Left lobe of liver (tissue), 2 donors: ENCODE results near the gene WDR18. TPM values are rescaled to one million over a fixed set of nuclear protein-coding genes. Genes with fewer than 3 reads are reported as not detected.
A peak's percentile ranks its signal among the peaks of the same experiment; 100 is the strongest.

Source experiments
- ATAC-seq: fragments of 200-7000 bp; cut with Tn5 transposase; one replicate; pipeline ENCODE4 v1.9.1; 2020; ENCODE audit warnings: mild to moderate bottlenecking, moderate library complexity
- DNase-seq: peaks from one replicate; pipeline ENCODE4 v3.0.0-alpha.2; 2020; ENCODE audit warnings: low spot score
- total RNA-seq: library from RNA; stranded (reverse); gene quantifications from one replicate; pipeline ENCODE4 v1.2.1, GENCODE V29; 2021
- donor health status: DM: no; HTN: no; CAD: no; lungs with moderate emphysema.
- donor health status: DM: no; HTN: yes; CAD: no.

WDR18 gene
- total RNA-seq, 1 donor from 2014 or later: 34.7 TPM

- no peak for DNase-seq
- no peak for ATAC-seq
Measured at GRCh38 chr19:990746-991145, 6.6 kb downstream of the WDR18 start.

GRCh38 chr19:991174-991931 is 7.2 kb downstream of the WDR18 start:
- ATAC-seq (peak; percentile 18), DNase-seq (no peak)

DNA sequence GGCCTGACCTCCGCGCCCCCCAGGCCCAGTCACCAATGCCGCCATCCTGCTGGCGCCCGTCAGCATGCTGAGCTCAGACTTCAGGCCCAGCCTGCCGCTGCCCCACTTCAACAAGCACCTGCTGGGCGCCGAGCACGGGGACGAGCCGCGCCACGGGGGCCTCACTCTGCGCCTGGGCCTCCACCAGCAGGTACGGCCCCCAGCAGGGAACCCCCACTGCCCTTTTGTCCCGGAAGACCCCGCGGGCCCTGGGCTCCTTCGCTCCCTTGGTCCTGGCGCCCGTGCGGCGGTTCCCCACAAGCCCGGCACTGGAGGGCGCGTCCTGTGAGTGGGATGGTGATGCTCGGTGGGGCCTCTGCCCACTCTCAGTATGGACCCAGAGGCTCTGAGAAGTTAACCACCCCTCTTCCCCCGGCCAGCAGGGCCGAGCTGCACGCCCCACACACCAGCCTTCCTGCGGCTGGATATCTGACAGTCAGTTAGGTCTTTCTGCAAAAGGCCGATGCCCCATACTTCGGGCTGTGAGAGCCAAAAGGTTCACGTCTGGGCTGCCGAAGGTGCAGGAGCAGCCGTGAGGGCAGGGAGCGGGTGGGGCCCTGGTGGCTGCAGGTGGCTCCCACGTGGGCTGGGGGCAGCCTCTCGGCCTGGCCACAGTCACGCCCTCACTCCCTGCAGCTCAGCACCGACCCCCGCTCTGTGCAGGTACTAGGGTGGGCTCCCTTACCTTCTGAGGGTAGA is 8.0 kb downstream of the WDR18 start:
- ATAC-seq (no peak), DNase-seq (peak; percentile 50)

DNA sequence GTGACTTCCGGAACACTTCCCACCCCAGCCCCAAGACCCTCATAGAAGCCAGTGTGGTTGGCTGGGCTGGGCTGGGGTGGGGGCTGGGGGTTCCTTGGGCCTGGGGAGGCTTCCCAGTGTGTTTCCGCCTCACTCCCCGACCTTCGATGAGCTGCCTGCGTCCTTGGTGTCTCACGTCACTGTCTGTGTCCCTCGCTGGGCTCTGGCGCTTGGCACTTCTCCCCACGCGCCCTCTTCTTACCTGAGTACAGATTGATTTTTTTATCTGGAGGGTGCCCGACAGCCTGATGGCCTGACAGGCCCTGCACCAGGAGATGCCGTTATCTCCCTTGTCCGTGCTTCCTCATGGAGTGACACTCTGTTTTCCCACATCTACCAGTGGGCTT is 8.5 kb downstream of the WDR18 start:
- ATAC-seq: peak; percentile 5

DNA sequence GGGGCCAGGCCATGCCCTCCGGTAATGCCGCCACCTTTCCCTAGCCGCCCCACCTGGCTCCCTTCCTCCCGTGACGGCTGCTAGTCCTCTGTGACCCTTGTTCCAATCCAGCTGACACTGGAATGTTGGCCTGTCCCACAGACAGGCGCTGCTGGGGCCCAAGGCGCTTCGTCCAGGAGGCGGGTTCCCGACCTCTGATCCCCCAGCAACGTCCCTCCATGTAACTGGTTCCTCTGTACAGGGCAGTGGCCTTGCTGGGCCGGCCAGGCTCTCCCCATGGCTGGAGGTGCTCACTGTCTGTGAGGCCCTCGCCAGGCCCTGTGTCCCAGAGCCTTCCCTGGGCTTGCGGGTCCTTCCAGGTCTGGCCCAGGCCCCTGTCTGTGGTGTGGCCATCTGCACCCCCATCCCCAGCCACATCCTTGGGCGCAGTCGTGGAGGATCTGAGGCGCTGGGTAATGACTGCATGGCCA is 9.3 kb downstream of the WDR18 start:
- peak; percentile 70 for ATAC-seq
- DNase-seq: peak; percentile 90

More for the DNA sequence above, 8.5 kb downstream of the WDR18 start:
- no peak for DNase-seq

GRCh38 chr19:993831-994393 is 9.8 kb downstream of the WDR18 start:
- ATAC-seq (peak; percentile 51), DNase-seq (peak; percentile 80)

DNA sequence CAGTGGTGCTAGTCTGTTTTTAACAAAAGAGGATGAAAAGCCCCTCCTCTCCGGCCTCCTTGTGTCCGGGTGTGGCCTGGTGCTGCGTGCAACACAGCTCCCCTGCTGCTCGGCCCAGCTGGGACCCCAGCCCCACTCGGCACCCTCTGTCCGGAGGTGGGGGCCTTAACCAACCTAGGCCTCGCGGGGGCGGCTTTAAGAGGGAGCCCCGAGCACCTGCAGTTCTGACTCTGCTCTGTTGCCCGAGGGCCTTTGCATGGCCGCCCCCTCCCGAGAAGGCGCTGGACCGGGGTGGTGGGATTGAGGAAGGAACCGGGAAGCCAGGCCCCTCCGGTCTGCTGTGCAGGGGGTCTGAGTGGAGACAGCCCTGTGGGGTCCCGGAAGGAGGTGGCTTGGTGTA is 10.4 kb downstream of the WDR18 start:
- ATAC-seq (no peak), DNase-seq (no peak)

DNA sequence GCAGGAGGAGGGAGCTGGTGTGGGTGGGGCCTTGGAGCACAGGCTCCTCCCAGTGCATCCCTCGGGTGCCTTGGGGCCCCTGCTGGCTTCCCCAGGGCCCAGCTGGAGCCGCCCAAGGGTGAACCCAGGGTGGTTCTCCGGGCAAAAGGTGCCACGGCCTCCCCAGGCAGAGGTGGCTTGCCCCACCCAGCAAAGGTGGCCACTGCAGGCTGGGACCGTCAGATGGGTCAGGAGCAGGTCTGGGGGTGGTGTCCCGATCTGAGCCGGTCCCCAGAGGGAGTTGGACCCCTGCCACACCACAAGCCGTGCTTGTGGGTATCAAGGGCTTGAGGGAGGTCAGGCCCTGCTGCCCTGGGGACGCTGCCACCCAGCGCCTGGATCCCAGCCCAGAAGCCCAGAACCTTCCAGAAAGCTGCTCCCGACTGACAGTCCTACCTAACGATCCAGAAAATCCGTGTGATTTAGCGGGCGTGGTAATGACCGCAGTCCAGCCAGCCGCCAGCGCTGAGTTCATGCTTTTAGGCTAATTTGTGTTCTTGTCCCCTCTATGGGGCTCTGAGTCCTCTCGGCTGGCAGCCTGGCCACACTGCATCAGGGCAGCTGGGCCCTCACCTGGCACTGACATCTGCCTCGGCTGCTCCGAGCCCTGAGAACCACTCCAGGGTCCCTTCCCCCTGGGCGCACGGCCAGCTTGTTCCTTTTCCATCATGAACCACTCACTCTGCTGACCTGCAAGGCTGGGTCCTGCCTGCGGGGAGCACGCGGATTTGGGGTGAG is 11.1 kb downstream of the WDR18 start:
- ATAC-seq: peak; percentile 42

GRCh38 chr19:996051-996838 is 12.1 kb downstream of the WDR18 start:
- peak; percentile 17 for ATAC-seq
- DNase-seq: no peak

More for the DNA sequence above, 11.1 kb downstream of the WDR18 start:
- DNase-seq: peak; percentile 91

DNA sequence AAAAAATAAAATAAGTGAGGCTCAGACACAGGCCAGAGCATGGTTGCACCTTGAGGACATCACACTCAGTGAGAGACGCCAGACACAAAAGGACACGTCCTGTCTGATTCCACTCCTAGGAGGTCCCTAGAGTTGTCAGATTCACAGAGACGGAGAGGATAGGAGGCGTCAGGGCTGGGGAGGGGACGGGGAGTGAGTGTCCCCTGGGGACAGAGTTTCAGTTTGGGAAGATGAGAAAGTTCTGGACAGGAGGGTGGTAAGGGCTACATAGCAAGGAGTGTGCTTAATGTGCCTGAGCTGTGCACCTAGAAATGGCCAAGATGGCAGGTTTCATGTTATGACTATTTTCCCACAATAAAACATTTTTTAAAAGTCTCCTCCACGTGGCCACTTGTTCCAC is 13.9 kb downstream of the WDR18 start:
- DNase-seq (no peak), ATAC-seq (no peak)

DNA sequence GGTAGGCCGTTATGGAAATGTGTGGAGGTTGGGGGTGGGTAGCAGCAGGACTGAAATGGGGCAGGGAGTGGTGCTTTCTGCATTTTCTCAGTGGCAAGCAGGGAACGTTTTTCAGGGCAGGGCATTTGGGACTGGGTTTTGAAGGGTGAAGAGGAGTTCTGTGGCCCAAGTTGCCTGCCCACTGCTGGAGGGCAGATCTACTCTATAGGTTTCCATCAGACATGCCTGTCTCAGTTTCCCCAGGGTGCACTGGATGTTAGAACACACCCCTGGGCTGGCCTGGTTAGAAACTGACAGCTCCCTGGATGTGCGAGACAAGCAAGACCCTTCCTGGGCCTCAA is 15.2 kb downstream of the WDR18 start:
- DNase-seq (no peak), ATAC-seq (no peak)

DNA sequence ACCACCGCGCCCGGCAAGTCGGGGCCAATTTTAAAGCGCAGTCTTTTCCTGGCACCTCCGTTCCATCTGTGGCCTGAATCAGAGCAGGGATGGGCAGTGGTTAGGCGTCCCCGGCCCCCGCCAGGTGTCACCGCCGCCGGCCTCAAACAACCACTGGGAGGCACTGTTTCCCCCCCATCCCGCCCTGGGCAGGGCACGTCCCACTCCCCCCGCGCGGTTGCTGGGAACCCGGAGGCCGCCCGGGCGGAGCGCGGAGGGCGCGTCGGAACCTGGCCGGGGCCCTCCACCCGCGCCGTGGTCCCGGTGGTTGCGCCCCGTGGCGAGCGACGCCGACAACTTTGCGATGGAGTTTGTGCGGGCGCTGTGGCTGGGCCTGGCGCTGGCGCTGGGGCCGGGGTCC is 15.9 kb downstream of the WDR18 start, which contains the start of gene GRIN3B:
TSS of gene GRIN3B (plus strand) at position 325 of the 400 bp plus-strand sequence. CDS start at position 344, 19 bp downstream.
- DNase-seq (no peak), ATAC-seq (no peak)

DNA sequence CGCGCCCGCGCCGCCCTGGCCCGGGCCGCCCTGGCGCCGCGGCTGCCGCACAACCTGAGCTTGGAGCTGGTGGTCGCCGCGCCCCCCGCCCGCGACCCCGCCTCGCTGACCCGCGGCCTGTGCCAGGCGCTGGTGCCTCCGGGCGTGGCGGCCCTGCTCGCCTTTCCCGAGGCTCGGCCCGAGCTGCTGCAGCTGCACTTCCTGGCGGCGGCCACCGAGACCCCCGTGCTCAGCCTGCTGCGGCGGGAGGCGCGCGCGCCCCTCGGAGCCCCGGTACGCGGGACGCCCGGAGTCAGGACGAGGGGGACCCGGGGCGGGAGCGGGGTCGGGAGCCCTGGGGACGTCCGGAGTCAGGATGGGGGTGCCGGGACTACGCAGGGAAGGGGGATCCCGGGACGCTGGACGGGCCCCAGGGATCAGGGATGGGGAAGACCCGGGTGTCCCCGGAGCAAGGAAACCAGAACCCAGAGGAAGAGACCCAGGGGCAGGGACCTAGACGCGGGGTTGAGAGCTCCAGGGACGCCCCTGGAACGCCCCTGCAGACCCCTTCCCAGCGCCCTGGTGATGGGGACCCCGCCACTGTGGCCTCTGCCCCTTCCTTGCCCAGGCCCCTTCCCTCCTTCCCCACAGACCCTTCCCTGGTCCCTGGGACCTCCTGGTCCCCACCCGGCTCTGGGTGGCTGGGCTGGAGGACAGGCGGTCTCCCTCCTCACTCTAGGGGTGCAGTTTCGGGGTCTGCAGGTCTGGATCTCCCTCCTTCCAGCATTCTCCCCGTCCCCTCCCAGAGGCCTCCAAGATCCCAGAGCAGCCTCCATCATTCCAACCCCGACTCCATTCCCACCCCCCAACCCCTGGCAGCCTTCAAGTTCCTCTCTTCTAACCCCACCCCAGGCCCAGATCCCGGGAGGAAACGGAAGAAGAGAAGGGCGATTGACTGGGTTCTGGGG is 16.7 kb downstream of the WDR18 start:
- ATAC-seq (no peak), DNase-seq (no peak)

GRCh38 chr19:1001538-1002166 is 17.5 kb downstream of the WDR18 start:
- ATAC-seq: peak; percentile 76

DNA sequence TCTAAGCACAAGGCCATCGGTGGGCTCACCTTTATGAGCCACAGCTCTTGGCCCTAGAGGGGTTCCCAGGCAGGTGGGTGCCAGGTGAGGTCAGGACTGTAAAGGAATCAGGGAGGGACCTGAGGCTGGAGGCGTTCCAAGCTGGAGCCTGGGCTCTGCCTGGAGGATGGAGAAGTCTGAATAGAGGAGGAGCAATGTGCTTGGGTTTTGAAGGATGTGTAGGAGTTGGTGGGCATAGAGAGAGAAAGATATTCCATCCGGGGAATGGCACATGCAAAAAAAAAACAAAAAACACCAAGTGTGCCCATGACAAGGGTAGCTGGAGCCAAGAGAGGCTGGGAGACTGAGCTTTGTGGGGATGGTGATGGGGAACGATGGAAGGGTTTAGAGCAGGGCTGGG is 18.5 kb downstream of the WDR18 start:
- ATAC-seq (no peak), DNase-seq (no peak)

More at GRCh38 chr19:1001538-1002166, 17.5 kb downstream of the WDR18 start:
- DNase-seq: no peak

- ATAC-seq (no peak), DNase-seq (no peak)
Measured at GRCh38 chr19:1003283-1003682, 19.1 kb downstream of the WDR18 start.

GRCh38 chr19:1004204-1004802 is 20.2 kb downstream of the WDR18 start:
- DNase-seq: no peak
- ATAC-seq: no peak
